GM21367 (cell line): Measurements from ENCODE around the gene UBN2.
A peak's percentile ranks its signal among the peaks of the same experiment; 100 is the strongest.
"Not testable (repeated sequence)": the region's sequence is repeated elsewhere in the genome, so short reads cannot be mapped to it uniquely, and the experiment has no call there.

ENCODE experiments used
- ATAC-seq: cut with Tn5 transposase; IDR thresholded peaks from one replicate; pipeline ENCODE4 v1.9.1; 2021; ENCODE audit not compliant: unreplicated experiment

UBN2 gene

GRCh38 chr7:139230774-139231512 is at the start of gene UBN2:
Gene UBN2 (plus strand): TSS chr7:139231237. CDS start chr7:139231485, 248 bp downstream.
- peak; percentile 97 for ATAC-seq

- ATAC-seq, result no peak
Observed at GRCh38 chr7:139181404-139181803, 49.6 kb upstream of the UBN2 start.

- ATAC-seq, result no peak
Observed at GRCh38 chr7:139182363-139182762, 48.7 kb upstream of the UBN2 start.

GRCh38 chr7:139183251-139183650 is 47.8 kb upstream of the UBN2 start:
- ATAC-seq, result no peak

GRCh38 chr7:139183878-139184338 is 47.1 kb upstream of the UBN2 start:
- no peak for ATAC-seq

GRCh38 chr7:139186146-139186545 is 44.9 kb upstream of the UBN2 start:
- ATAC-seq, result no peak

- ATAC-seq, result no peak
Observed at GRCh38 chr7:139189357-139189756, 41.7 kb upstream of the UBN2 start.

GRCh38 chr7:139192014-139192706 is 38.9 kb upstream of the UBN2 start:
- no peak for ATAC-seq

- no peak for ATAC-seq
Observed at GRCh38 chr7:139200382-139200781, 30.7 kb upstream of the UBN2 start.

GRCh38 chr7:139203992-139204391 is 27.0 kb upstream of the UBN2 start:
- no peak for ATAC-seq

- ATAC-seq, result no peak
Observed at GRCh38 chr7:139205843-139206242, 25.2 kb upstream of the UBN2 start.

GRCh38 chr7:139212133-139212532 is 18.9 kb upstream of the UBN2 start:
- no peak for ATAC-seq

GRCh38 chr7:139213489-139213888 is 17.5 kb upstream of the UBN2 start:
- not testable (repeated sequence) for ATAC-seq

- no peak for ATAC-seq
Observed at GRCh38 chr7:139218173-139218572, 12.9 kb upstream of the UBN2 start.

GRCh38 chr7:139224219-139224618 is 6.8 kb upstream of the UBN2 start:
- no peak for ATAC-seq

- not testable (repeated sequence) for ATAC-seq
Observed at GRCh38 chr7:139224836-139225235, 6.2 kb upstream of the UBN2 start.

- not testable (repeated sequence) for ATAC-seq
Observed at GRCh38 chr7:139225286-139226157, 5.5 kb upstream of the UBN2 start.

- ATAC-seq, result not testable (repeated sequence)
Observed at GRCh38 chr7:139226158-139226515, 4.9 kb upstream of the UBN2 start.

GRCh38 chr7:139226988-139227488 is 4.0 kb upstream of the UBN2 start:
- not testable (repeated sequence) for ATAC-seq

- ATAC-seq, result no peak
Observed at GRCh38 chr7:139230023-139230422, 1.0 kb upstream of the UBN2 start.

- no peak for ATAC-seq
Observed at GRCh38 chr7:139230484-139230773, 608 bp upstream of the UBN2 start.
